ENCODE measurements around the gene ATP1A3.

ATP1A3 gene

DNA sequence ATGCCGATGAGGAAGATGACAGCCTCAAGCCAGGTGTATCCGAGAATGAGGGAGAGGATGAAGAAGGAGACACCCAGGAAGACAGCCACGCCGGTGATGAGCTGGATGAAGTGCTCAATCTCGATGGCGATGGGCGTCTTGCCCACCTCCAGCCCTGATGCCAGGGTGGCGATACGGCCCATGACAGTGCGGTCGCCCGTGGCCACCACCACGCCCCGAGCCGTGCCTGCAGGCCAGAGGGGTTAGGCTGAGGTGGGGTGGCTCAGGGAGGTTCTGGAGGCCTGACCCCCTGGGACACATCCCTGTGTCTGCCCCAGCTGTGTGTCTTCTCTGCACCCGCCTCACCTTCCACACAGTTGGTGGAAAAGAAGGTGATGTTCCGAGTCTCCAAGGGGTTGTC is 9.1 kb downstream of the ATP1A3 start:
- no peak for DNase-seq

DNA sequence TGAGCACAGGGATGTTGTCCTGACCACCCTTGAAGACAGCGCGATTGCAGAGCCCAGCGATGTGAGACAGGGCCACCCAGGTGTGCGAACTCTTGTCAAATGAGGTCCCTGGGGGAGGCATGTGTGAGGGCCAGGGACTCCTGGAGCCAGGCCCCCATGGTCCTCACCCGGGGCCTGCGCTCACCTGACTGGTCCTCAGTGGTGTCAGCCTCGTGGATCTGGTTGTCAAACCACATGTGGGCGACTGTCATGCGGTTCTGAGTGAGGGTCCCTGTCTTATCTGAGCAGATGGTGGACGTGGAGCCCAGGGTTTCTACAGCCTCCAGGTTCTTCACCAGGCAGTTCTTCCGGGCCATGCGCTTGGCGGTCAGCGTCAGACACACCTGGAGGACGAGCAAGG is 12.3 kb downstream of the ATP1A3 start:
- DNase-seq = no peak

DNA sequence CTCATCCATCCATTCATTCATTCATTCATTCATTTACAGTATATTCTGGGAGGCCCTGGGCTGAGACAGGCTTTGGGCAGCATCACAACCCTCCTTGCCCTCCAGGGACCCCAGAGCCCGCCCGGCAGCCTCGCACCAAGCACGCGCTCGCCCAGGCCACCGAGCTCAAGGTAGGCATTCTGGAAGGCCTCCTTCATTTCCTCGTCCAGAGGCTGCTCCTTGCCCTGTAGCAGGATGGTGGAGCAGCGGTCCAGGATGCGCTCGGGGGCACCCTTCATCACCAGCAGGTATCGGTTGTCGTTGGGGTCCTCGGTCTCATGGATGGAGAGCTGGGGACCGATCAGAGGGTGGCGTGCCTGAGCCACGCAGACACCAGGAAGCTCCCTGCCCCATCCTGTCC is 15.6 kb downstream of the ATP1A3 start:
- no peak for DNase-seq

DNA sequence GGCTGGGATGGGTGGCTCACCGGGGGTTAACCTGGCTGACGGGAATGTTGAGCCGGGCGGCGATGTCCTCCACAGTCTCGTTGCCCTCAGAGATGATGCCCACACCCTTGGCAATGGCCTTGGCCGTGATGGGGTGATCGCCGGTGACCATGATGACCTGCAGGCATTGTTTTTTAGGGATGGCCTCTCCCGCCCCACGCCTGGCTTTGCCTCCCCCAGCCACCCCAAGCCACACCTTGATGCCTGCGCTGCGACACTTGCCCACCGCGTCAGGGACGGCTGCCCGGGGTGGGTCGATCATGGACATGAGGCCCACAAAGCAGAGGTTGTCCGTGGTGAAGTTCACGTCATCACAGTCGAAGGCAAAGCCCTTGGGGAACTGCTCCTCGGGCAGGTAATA is 16.1 kb downstream of the ATP1A3 start:
- DNase-seq = no peak

DNA sequence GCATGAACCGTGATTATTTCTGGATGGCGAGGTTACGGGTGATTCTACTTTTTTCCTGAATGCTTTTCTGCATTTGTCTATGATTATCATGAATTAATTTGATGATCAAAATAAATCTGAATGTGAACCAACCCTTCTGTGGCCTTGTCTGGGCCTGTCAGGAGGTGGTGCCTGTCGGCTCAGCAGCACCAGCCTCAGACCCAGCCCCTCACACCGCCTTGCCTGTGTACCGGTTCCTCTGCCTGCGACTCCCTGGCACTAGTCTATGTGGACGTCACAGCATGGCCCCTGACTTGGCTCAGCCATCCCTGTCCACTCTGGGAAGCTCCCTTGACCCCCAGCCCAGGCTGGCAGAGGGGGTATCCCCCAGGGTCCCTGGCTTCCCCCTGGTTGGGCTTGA is 19.4 kb downstream of the ATP1A3 start:
- no peak for DNase-seq

DNA sequence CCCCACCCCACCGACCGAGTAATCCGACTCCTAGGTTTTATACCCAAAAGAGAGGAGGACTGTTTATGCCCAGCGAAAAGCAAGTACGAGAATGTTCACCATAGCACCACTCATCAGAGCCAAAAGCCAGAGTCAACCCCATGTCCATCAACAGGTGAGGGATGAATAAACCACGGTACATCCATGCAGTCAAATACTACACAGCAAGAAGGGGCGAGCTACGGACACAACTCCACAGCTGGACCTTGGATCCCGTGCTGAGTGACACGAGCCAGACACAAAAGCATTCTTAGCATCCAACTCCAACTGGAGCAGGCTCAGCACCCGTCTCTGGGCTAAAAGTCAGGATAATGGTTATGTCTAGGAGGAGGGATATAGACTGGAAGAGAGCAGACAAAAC is 22.7 kb downstream of the ATP1A3 start:
- DNase-seq = no peak

DNA sequence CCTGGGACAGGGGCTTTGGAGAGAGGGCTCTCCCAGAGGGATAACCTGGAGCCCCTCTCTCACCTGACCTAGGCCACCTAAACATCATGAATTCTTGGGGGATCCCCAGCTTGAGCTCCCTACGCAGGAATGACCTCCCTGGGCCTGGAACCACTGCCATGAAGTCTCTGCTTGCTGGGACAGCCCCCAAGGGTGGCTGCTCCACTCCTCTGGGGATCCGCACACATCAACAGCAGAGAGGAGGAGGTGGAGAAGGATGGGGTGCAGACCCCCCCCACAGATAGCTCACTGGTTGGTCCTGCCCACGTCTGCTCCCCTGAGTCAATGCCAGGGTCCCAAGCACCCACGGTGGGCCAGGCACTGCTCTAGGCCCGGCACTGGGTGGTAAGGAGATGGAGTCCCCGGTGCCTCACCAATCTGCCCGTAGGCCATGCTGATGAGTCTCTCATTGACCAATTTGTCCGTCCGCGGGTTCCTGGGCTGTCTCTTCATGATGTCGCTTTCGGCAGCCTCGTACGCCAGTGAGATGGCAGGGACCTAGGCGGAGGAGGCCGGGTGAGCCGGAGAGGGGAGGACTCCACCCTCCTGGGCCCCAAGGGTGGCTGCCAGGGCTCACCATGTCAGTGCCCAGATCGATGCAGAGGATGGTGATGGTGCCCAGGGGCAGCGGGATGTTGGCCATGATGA is 24.1 kb downstream of the ATP1A3 start:
- no peak for DNase-seq

DNA sequence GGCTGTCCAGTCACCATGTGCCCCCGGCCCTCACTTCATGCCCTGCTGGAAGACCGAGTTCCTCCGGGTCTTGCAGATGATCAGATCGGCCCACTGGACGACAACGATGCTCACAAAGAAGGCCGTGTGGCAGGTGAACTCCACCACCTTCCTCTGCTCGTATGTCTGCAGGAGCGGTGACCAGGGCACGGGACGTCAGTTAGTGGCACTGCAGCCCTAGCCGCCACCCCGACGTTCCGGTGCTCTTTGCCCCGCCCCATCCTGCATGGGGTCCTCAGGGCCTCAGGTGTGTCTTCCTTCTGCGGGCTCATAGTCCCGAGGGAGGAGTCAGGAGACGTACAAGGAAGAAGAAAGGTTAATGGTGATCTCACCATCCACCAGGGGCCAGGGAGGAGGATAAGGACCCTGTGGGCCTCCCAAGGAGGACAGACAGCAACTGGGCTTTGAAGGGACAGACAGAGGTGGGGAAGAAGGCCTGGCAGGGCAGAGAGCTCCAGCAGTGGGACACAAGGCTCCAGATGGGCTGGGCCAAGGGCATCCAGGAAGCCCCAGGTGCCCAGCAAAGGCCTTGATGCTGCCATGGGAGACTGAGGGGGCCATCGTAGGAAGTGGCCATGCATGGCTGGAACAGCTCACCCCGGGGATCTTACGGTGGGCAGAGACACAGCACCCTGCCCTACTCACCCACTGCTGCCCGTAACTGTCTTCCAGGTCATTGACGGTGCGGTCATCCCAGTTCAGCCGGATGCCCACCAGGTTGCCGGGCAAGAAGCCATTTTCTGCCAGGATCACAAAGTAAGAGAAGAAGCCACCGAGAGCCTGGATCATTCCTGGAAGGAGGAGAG is 25.1 kb downstream of the ATP1A3 start:
- DNase-seq = no peak

DNA sequence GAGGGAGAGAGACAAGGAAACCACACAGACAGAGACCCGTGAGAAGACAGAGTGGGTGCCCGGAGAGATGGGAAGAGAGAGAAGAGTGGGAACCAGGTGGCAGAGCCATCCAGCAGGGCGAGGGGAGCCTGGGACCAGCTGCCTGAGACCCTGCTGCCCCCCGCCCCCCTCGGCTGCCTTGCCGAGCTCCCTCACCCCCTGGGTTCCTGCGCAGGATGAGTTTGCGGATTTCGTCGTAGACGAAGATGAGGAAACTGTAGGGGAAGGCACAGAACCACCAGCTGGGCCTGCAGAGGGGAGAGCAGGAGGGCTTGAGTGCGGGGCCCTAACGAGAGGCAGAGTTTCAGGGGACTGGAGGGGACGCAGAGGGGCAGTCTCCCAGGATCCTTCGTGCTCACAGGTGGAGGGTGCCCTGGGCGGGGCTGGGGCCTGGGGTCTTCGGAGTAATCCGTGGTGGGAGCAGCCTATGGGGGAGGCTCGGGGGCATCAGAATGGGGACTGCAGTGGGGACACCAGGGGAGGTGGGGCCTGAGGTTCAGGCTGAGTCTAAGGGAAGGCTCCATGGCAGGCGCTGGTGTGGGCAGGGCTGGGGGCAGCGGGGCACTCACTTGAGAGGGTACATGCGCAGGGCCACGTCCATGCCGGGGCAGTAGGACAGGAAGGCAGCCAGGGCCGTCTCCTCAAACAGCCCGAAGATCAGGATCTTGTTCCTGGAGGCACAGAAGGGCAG is 26.8 kb downstream of the ATP1A3 start:
- no peak for DNase-seq

DNA sequence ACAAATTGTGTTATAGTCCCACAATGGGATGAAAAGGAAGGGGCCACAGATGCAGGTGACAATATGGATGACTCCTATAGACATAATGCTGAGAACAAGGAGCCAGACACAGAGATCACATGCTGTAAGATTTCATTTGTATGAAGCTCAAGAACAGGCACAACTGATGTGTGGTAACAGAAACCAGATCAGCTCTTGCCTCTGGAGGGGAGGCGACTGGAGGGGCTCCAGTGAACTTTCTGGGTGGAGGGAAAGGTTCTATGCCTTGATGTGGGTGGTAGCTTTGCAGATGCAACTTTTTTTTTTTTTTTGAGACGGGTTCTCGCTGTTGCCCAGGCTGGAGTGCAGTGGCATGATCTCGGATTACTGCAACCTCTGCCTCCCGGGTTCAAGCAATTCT is 28.9 kb downstream of the ATP1A3 start:
- no peak for DNase-seq

DNA sequence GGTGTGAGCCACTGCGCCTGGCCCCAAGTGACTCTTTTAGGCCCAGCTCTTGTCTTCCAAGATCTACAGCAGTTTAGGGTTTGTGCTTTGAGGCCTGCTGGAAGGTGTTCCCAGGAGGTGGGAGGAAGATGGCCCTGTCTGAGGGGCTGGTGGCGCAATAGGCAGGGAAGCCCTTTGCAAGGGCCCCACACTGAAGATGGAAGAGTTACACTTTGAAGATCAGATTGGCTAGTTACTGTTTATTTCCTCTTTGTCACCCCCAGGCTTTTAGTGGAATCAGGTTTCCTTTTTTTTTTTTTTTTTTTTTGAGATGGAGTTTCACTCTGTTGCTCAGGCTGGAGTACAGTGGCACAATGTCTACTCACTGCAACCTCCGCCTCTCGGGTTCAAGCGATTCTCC is 33.1 kb downstream of the ATP1A3 start:
- no peak for DNase-seq

DNA sequence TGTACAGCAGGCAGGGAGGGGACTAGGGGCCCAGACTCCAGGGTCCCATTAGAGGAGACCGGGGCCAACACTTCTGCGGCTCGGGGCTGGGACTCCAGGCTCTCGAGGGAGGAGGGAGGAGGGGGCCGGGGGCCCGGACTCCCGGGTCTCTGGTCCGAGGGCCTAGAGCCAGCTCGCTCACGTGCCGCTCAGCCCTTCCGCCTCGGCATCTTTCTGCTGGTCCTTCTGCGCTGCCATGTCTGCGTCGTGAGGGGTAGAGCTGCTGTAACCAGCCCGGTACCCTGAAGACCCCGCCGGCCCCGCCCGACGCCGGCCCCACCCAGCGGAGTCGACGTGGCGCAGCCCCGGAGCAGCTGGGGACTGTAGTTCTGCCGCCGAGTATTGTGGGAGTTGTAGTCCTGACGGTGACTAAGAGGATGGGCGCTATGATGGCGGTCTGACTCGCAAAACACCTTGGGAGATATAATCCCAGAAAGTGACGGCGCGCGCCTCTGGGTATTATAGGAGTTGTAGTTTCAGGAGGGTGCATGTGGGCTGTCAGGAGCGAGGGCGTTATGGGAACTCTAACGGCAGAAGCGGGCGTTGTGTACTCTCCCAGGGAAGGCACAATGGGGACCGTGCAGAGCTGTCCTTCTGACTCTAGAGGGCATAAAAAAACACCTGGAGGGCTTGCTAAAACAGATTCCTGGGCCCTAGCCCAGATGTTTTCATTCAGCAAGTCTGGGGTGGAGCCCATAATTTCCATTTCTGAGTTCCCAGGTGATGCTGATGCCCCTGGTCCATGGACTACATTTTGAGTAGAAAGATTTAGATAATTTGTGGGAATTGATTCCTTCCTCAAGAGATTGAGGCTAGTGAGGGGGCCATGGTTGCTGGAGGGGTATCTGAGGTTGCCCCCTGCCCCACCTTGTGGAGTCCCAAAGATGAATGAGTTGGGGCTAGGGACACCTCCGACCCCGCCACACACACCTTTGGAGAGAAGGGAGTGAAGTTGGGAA is 34.7 kb downstream of the ATP1A3 start, which contains the start of gene RABAC1:
Gene RABAC1 (minus strand): TSS at position 266 of the 998 bp plus-strand sequence. CDS start 29 bp downstream, at position 237.
- peak; percentile 82 for DNase-seq

DNA sequence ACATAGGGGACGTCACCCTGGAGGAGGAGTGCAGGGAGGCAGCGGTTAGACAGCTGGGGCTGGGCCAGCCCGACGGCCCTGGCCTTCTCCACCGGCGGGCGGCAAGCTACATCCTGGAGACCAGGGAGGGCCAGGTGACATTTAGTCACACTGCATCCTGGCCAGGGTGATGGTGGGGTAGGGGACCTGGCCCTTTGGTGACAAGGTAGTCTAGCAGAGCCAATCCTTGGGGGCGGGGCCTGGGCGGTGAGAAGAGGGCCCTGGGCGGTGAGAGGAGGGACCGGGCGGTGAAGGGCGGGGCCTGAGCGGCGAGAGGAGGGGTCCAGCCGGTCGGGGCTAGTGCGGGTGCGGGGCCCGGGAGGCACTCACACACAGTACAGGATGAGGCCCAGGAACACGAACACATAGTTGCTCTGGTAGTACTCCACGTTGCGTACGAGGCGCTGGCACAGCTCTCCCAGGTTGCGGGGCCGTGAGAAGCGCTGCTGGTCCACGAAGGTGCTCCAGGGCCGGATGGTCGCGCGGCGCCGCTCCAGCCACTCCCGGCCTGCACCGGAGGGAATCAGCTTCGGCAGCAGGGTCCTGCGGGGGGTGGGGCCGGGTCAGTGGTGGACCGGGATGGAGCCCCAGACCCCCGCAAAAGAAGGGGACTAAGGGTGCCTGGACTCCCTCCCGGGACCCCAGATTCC is 35.5 kb downstream of the ATP1A3 start:
- peak; percentile 59 for DNase-seq

DNA sequence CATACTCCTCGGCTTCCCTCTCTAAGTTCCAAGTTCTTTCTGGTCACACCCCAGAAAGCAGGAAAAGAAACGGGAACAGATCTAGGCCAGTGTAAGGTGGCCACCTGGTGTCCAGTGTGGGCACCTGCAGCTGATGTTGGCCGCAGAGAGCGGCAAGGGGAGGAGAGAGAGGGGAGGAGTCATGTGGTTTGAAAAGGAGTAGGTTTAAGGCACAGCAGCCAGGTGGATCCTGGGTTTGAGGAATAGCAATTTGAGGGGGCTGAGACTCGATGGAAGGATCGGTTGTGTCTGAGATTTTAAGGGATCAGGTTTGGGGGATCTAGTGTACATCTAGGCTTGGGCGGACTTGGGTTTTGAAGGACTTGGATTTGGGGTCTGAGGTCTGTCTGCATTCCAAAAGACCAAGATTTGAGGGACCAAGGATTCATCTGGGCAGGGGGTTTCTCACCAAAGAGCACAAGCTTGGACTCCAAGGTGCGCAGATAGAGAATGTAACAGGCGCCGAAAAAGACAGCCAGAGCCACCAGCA is 36.1 kb downstream of the ATP1A3 start:
- peak; percentile 51 for DNase-seq

DNA sequence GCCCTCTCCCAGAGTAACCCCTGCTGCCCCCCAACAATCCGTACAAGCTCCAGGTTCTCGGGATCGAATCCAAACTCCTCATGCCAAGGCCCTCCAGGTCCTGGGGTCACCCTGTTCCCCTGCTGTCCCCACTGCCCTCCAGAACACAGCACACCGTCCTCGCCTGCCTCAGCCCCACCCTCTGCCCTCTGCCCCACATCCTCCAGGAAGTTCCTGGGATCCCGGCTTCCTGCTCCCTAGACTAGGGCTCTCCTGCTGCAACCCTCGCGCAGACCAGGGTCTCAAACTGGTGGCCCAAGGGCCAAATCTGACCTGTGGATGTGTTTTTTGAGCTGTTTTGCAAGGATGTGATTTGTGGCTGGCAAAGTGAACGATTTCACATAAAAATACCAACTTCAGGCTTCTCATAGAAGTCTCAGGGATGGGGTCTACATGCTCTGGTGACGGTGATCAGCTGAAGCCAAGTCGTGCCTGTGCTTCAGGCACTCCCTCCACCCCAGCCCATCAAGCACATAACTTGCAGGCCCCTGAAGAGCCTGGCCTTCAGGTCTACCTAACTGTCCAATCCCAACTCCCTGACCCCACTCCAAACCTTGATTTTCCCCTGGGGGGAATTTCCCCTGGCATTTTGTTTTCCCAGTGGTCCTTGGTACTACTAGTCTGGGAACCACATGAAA is 36.7 kb downstream of the ATP1A3 start:
- no peak for DNase-seq

DNA sequence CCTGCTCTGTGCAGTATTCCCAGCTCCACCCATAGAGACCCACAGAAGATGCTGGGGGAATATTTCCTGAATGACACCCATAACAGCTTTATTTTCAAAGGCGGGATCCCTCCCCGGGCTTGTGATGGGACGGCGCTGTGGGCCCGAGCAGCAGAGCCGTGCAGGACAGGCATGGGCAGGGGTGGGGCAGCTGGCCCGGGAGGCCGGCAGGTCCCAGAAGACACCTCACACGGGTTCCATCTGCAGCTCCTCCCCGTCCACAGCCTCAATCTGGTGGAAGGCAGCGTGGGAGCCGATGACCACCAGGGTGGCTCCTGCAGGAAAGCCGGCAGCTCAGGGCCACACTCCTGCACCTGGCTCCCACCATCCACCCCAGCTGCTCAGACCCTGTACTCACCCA is 37.4 kb downstream of the ATP1A3 start:
- no peak for DNase-seq

DNA sequence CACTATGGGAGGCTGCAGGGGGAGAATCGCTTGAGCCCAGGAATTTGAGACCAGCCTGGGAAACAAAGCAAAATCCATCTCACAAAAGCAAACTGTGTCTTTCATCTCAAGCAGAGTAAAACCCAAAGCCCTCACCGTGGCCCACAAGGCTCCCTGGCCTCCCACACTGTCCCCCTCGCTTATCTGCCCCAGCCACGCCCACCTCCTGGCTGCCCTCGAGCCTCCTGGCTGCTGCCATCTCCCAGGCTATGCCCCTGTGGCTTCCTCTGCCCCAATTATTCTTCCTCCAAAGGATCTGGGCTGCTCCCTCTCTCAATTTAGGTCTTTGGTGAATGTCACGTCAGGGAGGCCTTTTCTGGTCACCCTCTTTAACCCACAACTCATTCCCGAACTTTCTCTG is 38.5 kb downstream of the ATP1A3 start:
- no peak for DNase-seq

DNA sequence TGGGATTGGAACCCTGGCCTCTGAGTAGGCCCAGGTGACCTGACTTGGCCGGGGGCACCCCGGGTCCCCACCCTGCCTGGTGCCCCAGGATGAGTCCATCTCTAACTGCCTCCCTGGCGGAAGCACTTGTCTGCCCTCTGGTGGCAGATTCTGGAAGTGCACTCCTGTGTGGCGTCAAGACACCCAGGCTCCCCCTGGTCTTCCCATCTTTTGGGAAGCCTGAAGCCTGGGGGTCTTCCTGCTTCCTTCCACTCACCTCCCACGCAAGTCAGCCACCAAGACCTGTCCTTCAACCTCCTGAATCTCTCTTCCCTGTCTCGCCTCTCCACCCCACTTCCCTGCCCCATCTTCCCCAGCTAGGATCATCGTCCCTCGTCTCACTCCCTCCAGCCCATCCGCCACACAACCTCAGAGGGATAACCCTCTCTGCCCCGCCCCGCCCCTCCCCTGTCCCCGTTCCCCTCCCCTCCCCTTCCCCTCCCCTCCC is 42.3 kb downstream of the ATP1A3 start:
- peak; percentile 53 for DNase-seq

DNA sequence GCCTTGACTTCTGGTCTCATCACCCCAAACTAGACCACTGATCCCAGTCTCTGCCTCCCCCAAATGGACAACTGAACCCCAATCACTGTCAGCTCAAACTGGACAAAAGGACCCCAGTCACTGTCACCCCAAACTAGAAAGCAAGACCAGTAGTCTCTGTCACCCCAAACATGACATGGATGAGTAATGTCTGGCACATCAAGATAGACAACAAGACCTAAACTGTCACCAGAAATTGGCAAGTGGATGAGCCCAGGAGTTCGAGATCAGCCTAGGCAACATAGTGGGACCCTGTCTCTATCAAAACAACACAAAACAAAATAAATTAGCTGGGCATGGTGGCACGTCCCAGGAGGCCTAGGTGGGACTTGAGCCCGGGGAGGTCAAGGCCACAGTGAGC is 46.9 kb downstream of the ATP1A3 start:
- DNase-seq = no peak

DNA sequence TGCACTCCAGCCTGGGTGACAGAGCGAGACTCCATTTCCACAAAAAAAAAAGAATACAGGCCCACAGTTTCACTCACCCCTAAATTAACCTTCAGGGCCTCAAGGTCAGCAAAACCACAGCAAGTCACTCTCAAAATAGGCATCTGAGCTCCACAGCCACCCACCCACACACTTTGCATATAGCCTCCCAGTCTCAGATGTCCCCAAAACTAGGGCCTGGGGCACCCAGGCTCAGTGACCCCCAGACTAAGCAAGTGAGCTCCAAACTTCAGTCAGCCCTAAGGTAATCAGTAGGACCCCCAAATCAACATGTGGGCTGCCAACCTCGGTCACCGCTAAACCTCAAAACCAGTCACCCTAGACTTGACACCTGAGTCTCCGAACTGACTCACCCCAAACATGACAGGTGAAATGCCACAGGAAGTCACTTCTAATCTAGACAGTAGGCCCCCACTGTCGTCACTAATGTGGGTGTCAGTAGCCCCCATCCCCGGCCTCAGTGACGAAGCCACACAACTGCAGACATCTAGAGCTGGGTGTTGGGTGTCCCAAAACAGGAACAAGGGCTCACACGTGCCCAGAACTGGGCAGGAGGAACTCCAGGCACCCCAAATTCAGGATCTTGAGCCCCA is 48.8 kb downstream of the ATP1A3 start:
- DNase-seq = no peak

Measured in NCI-H2107 (cell line).